Esophagus squamous epithelium (tissue), 4 donors: ENCODE results near the gene ERLIN1.

Experiments used
- POLR2A ChIP-seq, 4 donors: fragments of 450-650 bp; IDR thresholded peaks; one replicate each; pipeline ENCODE4 v1.6.1; 2017; ENCODE audit warnings: antibody characterized with exemption in 4 of 4, mild to moderate bottlenecking in 4 of 4, moderate library complexity in 3 of 4
- TF ChIP-seq, protein P1 (sequence below), 6 experiments: fragments of 450-650 bp in 4 of 6; fragments of 200-600 bp in 2 of 6; sonication (generic) in 2 of 6; IDR thresholded peaks; one replicate each; pipeline ENCODE4 v1.5.1; 2016 to 2019; ENCODE audit warnings: antibody characterized with exemption in 6 of 6, mild to moderate bottlenecking in 4 of 6, moderate library complexity in 4 of 6

DNA sequence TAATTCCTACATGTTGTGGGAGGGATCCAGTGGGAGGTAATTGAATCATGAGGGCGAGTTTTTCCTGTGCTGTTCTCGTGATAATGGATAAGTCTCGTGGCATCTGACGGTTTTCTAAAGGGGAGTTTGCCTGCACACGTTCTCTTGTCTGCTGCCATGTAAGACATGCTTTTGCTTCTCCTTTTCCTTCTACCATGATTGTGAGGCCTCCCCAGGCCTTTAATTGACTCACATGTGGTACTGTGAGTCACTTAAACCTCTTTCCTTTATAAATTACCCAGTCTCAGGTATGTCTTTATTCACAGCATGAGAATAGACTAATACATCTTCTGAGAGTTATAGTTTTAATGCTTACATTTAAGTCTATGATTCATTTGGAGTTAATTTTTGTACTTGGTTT lies 81.5 kb downstream of the ERLIN1 start:
- TF ChIP-seq, protein P1, sequence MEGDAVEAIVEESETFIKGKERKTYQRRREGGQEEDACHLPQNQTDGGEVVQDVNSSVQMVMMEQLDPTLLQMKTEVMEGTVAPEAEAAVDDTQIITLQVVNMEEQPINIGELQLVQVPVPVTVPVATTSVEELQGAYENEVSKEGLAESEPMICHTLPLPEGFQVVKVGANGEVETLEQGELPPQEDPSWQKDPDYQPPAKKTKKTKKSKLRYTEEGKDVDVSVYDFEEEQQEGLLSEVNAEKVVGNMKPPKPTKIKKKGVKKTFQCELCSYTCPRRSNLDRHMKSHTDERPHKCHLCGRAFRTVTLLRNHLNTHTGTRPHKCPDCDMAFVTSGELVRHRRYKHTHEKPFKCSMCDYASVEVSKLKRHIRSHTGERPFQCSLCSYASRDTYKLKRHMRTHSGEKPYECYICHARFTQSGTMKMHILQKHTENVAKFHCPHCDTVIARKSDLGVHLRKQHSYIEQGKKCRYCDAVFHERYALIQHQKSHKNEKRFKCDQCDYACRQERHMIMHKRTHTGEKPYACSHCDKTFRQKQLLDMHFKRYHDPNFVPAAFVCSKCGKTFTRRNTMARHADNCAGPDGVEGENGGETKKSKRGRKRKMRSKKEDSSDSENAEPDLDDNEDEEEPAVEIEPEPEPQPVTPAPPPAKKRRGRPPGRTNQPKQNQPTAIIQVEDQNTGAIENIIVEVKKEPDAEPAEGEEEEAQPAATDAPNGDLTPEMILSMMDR (IDR thresholded peaks at IDR 0.05) = no peak
- TF ChIP-seq POLR2A (IDR thresholded peaks at IDR 0.05) = no peak
